Thymus (tissue), 11 donors: Measurements from ENCODE around the gene CLDN18. TPM values are rescaled to one million over a fixed set of nuclear protein-coding genes. Genes with fewer than 3 reads are reported as not detected.

Source experiments
- DNase-seq, 9 donors: peaks; one replicate each; pipeline ENCODE4 v3.0.0-alpha.2; 2013; ENCODE audit warnings: low spot score in 9 of 9, low read depth in 6 of 9, missing footprints in 1 of 9
- H3K27ac ChIP-seq, 2 donors: one replicate each; pipeline ENCODE4 v1.5.1; 2013; ENCODE audit warnings: control low read depth in 1 of 2, low read depth in 1 of 2, low read length in 1 of 2, mild to moderate bottlenecking in 1 of 2, moderate library complexity in 1 of 2
- H3K27me3 ChIP-seq, 2 donors: one replicate each; pipeline ENCODE4 v1.5.1; 2013; ENCODE audit warnings: low read length in 1 of 2; ENCODE audit not compliant: control insufficient read depth in 2 of 2, insufficient read depth in 1 of 2
- H3K36me3 ChIP-seq, 2 donors: one replicate each; pipeline ENCODE4 v1.5.1; 2013; ENCODE audit warnings: low read length in 1 of 2, mild to moderate bottlenecking in 1 of 2, moderate library complexity in 1 of 2; ENCODE audit not compliant: control insufficient read depth in 2 of 2, insufficient read depth in 2 of 2
- H3K4me1 ChIP-seq, 2 donors: one replicate each; pipeline ENCODE4 v1.5.1; 2013; ENCODE audit warnings: low read length in 2 of 2; ENCODE audit not compliant: control insufficient read depth in 2 of 2, insufficient read depth in 2 of 2
- H3K4me3 ChIP-seq, 2 donors: one replicate each; pipeline ENCODE4 v1.5.1; 2013; ENCODE audit warnings: low read length in 2 of 2, control low read depth in 1 of 2, mild to moderate bottlenecking in 1 of 2
- H3K9me3 ChIP-seq, 2 donors: one replicate each; pipeline ENCODE4 v1.5.1; 2013; ENCODE audit warnings: low read length in 1 of 2, mild to moderate bottlenecking in 1 of 2; ENCODE audit not compliant: control insufficient read depth in 2 of 2, insufficient read depth in 1 of 2
- WGBS: extraction: QIAGEN DNeasy Blood & Tissue Kit; methylation state at CpG from one replicate; pipeline ENCODE4 v1.1.7; 2013; 5-methylcytosine and 5-hydroxymethylcytosine counted together
- polyA plus RNA-seq: library from polyadenylated mRNA; stranded (reverse); fragments of 200-250 nt; gene quantifications from one replicate; pipeline ENCODE4 v1.2.3, GENCODE V29; 2013
- total RNA-seq: library from RNA; stranded (reverse); fragments of 120-200 nt; gene quantifications from one replicate; pipeline ENCODE4 v1.2.4, GENCODE V29; 2013
- donor health status: healthy.

Gene CLDN18
- total and polyA plus RNA-seq, 2 donors: 0.28 to 0.62 TPM

GRCh38 chr3:138016065-138016464 lies 6.1 kb downstream of the CLDN18 start:
- no peaks in the 10 kb centered on the region for H3K27me3 ChIP-seq
- no peaks in the 10 kb centered on the region for H3K4me1 ChIP-seq
- H3K9me3 ChIP-seq: no peaks in the 10 kb centered on the region
- H3K36me3 ChIP-seq: no peaks in the 10 kb centered on the region
- no peak for DNase-seq
- 76% methylated on average over 2 of the region's 2 CpGs for WGBS
- H3K4me3 ChIP-seq: no peak overlapping the region
- no peak overlapping the region for H3K27ac ChIP-seq

- H3K36me3 ChIP-seq: no peaks in the 10 kb centered on the region
- no peaks in the 10 kb centered on the region for H3K4me1 ChIP-seq
- no peaks in the 10 kb centered on the region for H3K27me3 ChIP-seq
- no peaks in the 10 kb centered on the region for H3K9me3 ChIP-seq
- WGBS: 91% methylated on average over 3 of the region's 3 CpGs
- no peak overlapping the region for H3K27ac ChIP-seq
- DNase-seq: no peak
- H3K4me3 ChIP-seq: no peak overlapping the region
These were observed 9.5 kb downstream of the CLDN18 start for GRCh38 chr3:138019281-138020069.

GRCh38 chr3:138023754-138024153 lies 13.8 kb downstream of the CLDN18 start:
- DNase-seq: no peak
- H3K4me1 ChIP-seq: no peaks in the 10 kb centered on the region
- H3K27me3 ChIP-seq: no peaks in the 10 kb centered on the region
- no peak overlapping the region for H3K27ac ChIP-seq
- H3K4me3 ChIP-seq: no peak overlapping the region
- H3K36me3 ChIP-seq: no peaks in the 10 kb centered on the region
- 98% methylated on average over 4 of the region's 4 CpGs for WGBS
- H3K9me3 ChIP-seq: no peaks in the 10 kb centered on the region

- no peak for DNase-seq
- Histone ChIP-seq H3K9me3 (no peaks in the 10 kb centered on the region), H3K4me3 (no peak overlapping the region), H3K4me1 (no peaks in the 10 kb centered on the region), H3K27me3 (no peaks in the 10 kb centered on the region), H3K36me3 (no peaks in the 10 kb centered on the region), H3K27ac (no peak overlapping the region)
These were observed 15.6 kb downstream of the CLDN18 start for GRCh38 chr3:138025553-138025952.

GRCh38 chr3:138027821-138028220 lies 17.9 kb downstream of the CLDN18 start:
- H3K27me3 ChIP-seq: no peaks in the 10 kb centered on the region
- no peak overlapping the region for H3K4me3 ChIP-seq
- DNase-seq: no peak
- H3K27ac ChIP-seq: no peak overlapping the region
- 97% methylated on average over 5 of the region's 5 CpGs for WGBS
- H3K4me1 ChIP-seq: no peaks in the 10 kb centered on the region
- no peaks in the 10 kb centered on the region for H3K36me3 ChIP-seq
- no peaks in the 10 kb centered on the region for H3K9me3 ChIP-seq

- 92% methylated on average over 11 of the region's 11 CpGs for WGBS
- no peaks in the 10 kb centered on the region for H3K36me3 ChIP-seq
- no peak for DNase-seq
These were observed 20.8 kb downstream of the CLDN18 start for GRCh38 chr3:138030734-138031280.

GRCh38 chr3:138031536-138031935 lies 21.6 kb downstream of the CLDN18 start:
- Histone ChIP-seq H3K36me3 (no peaks in the 10 kb centered on the region), H3K27me3 (no peaks in the 10 kb centered on the region), H3K27ac (no peak overlapping the region), H3K4me1 (no peaks in the 10 kb centered on the region), H3K4me3 (no peak overlapping the region), H3K9me3 (no peaks in the 10 kb centered on the region)
- WGBS: 95% methylated on average over 3 of the region's 3 CpGs
- DNase-seq: no peak

More at GRCh38 chr3:138030734-138031280, 20.8 kb downstream of the CLDN18 start:
- Histone ChIP-seq H3K9me3 (no peaks in the 10 kb centered on the region), H3K4me3 (no peak overlapping the region), H3K27me3 (no peaks in the 10 kb centered on the region), H3K27ac (no peak overlapping the region), H3K4me1 (no peaks in the 10 kb centered on the region)

- Histone ChIP-seq H3K36me3 (no peaks in the 10 kb centered on the region), H3K4me3 (no peak overlapping the region), H3K4me1 (no peaks in the 10 kb centered on the region), H3K27ac (no peak overlapping the region), H3K9me3 (no peaks in the 10 kb centered on the region), H3K27me3 (no peaks in the 10 kb centered on the region)
- WGBS: 87% methylated on average over 3 of the region's 3 CpGs
- no peak for DNase-seq
These were observed 22.6 kb downstream of the CLDN18 start for GRCh38 chr3:138032567-138032966.

- no peak overlapping the region for H3K4me3 ChIP-seq
- H3K36me3 ChIP-seq: no peaks in the 10 kb centered on the region
- WGBS: 96% methylated on average over 2 of the region's 2 CpGs
- H3K27ac ChIP-seq: no peak overlapping the region
- H3K27me3 ChIP-seq: no peaks in the 10 kb centered on the region
- no peaks in the 10 kb centered on the region for H3K9me3 ChIP-seq
- no peaks in the 10 kb centered on the region for H3K4me1 ChIP-seq
- DNase-seq: no peak
These were observed 23.3 kb downstream of the CLDN18 start for GRCh38 chr3:138033202-138033691.
